GM18858 (cell line): ENCODE measurements around the gene RPS6KB1.
"Not testable (repeated sequence)": the region's sequence is repeated elsewhere in the genome, so short reads cannot be mapped to it uniquely, and the experiment has no call there.

Experiments
- ATAC-seq: cut with Tn5 transposase; IDR thresholded peaks from one replicate; pipeline ENCODE4 v1.9.1; 2021; ENCODE audit not compliant: unreplicated experiment

RPS6KB1 gene

DNA sequence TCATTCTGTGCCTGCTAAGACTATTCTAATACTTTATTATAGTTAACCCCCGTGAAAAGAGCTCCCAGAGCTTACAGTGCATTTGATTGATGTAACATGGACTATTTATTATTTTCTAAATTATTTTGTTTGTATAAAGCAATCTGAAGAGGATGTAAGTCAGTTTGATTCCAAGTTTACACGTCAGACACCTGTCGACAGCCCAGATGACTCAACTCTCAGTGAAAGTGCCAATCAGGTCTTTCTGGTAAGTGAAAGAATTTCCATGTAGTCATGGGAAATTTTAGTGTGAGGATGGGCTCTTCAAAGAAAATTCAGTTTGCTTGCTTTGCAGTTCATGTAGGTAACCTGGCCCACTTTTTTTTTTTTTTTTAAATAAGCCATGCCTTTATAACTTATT is 47.8 kb downstream of the RPS6KB1 start:
- ATAC-seq = not testable (repeated sequence)

DNA sequence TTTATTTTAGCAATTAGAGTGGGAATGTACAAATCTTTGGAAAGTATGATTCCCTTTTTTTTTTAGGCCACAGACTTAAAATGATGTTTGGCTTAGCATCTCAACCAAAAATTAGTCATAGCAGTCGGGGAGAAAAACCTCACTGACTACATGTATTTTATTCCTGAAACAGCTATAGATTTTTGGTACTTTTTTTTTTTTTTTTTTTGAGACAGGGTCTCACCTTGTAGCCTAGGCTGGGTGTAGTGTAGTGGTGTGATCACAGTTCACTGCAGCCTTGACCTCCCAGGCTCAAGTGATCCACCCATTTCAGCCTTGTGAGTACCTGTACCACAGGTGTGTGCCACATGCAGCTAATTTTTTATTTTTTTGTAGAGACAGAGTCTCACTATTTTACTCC is 48.2 kb downstream of the RPS6KB1 start:
- ATAC-seq = no peak

DNA sequence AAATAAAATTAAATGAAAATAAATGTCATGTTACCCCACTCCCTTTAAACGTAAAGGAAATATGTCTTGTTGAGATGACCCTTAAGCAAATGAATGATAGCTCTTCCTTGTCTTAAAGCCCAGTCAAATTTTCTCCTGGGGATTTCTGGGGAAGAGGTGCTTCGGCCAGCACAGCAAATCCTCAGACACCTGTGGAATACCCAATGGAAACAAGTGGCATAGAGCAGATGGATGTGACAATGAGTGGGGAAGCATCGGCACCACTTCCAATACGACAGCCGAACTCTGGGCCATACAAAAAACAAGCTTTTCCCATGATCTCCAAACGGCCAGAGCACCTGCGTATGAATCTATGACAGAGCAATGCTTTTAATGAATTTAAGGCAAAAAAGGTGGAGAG is 53.5 kb downstream of the RPS6KB1 start:
- not testable (repeated sequence) for ATAC-seq

DNA sequence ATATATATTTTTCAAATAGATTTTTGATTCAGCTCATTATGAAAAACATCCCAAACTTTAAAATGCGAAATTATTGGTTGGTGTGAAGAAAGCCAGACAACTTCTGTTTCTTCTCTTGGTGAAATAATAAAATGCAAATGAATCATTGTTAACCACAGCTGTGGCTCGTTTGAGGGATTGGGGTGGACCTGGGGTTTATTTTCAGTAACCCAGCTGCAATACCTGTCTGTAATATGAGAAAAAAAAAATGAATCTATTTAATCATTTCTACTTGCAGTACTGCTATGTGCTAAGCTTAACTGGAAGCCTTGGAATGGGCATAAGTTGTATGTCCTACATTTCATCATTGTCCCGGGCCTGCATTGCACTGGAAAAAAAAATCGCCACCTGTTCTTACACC is 54.4 kb downstream of the RPS6KB1 start:
- ATAC-seq = not testable (repeated sequence)

DNA sequence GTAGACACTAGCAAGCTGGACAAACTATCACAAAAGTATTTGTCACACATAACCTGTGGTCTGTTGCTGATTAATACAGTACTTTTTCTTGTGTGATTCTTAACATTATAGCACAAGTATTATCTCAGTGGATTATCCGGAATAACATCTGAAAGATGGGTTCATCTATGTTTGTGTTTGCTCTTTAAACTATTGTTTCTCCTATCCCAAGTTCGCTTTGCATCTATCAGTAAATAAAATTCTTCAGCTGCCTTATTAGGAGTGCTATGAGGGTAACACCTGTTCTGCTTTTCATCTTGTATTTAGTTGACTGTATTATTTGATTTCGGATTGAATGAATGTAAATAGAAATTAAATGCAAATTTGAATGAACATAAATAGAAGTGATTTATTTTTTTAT is 57.1 kb downstream of the RPS6KB1 start:
- no peak for ATAC-seq

DNA sequence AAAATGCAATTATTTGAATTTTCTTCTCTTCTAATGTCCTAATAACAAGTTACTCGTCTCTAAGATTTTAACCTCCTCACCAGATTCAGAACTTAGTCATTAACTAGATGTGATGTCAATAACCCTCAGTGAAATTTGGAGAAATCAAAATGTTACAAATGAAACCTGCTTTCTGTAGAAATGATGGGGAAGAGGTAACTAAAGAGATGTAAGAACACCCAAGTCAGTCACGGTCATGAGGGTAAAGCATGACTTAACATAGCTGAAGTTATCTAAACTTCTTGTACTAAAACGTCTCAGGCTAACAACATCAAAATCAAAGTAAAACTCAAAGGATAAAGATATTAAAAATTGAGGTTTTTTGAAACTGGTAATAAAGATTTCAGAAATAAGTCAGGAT is 61.9 kb downstream of the RPS6KB1 start:
- ATAC-seq = no peak

DNA sequence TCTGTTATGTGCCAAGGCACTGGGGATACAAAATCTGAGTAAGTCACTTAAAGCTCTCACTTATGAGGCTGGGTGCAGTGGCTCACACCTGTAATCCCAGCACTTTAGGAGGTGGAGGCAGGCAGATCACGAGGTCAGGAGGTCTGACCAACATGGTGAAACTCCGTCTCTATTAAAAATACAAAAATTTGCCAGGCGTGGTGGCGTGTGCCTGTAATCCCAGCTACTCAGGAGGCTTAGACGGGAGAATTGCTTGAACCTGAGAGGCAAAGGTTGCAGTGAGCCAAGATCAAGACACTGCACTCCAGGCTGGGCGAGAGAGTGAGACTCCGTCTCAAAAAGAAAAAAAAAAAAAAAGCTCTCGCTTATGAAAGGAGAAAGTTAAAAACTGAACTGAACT is 66.7 kb downstream of the RPS6KB1 start:
- not testable (repeated sequence) for ATAC-seq

DNA sequence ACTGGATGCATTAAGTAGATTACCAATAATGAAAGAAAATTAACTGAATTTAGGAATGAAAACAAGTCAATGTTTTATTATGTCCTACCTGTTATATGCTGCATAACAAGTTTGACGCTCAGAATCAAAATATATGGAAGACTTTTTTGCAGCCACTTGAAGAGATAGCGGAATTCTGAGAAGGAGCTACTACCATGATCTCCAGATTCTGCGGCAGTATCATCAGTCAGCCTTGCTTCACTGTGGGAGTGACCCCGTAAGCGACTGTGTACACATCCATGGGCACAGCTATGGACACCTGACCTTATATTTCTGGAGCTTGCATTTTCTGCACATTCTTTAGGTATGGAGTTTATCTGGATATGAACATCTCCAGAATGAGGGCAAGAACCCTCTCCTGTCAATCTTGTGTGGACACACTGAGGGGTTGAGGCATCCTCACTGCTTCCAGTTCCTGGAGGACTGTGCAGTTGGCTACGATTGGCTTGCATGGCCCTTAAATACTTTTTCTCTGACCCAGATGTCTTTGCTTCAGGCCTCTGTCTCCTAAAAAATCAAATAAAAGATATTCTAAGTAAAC is 69.9 kb downstream of the RPS6KB1 start:
- no peak for ATAC-seq

DNA sequence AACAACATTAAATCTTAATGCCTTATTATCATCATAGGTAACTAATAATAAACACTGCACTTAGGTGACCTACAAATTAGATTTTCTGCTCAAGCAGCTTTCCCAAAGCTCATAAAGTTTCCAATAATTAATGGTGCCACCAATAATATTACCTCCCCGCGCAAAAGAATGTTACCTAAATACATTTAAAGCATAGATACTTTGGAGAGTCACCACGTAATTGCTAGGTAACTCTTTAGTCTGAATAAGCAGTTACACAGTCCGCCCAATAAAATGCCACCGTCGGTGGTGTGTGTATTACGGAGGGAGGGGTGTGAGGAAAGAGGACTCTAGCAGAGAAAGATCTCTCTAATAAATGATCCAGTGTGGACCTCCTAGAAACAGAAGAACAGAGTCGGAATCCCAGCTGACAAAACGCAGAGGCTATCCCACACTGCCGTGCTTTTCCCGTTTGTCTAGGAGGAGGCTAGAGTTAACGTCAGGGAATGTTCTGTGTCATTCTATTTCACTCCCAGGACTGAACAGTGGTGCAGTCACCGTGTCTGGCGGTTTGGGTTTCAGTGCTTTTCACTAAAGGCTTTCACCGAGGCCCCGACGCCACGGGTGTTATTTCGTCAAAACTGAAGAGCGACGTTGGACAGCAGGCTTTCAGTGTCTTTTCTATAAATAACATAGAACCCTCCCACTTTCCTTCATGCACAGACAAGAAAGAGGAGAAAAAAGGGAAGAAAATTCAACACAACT is 71.0 kb downstream of the RPS6KB1 start:
- ATAC-seq = no peak

DNA sequence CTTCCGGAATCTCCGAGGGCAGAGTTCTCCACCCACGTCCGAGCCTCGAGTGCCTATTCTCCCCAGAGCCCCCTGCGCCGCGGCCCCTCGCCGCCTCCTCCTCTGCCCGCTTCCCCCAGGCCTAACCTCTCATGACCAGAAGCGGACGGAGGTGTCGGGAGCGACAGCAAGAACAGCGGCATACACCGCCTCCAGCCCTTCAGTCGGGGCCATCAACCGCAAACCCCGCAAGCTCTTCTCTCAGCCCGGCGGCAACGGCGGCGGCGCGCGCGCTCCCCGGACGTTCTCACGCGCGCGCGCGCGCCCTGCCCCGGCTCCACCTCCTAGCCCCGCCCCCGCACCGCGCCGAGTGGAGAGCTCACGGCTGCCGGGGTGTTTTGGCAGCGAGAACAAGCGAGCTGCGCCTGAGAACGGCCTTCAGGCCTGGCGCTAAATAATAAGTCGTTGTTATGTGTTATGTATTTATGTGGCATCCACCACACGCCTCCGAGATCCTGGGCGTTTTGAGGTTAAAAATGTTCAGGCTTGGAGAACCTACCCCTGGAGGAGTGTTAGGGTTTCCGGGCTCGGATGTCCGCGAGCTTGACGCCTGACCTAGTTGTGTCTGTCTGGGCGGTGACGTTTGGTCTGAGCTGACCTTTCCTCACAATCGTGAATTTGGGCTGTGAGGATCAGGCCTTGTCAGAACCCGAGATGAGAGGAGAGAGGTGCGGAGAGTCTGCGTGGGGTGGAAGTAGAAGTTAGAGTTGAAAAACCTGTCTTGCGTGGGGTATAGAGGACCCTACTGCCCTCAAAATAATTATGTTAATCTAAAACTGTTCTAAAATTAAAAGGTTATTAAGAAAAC is 71.8 kb downstream of the RPS6KB1 start, which contains the start of gene RNFT1:
Gene RNFT1, minus strand, starts transcription at position 259 of the 847 bp plus-strand sequence. Its CDS starts 77 bp downstream, at position 182.
- ATAC-seq = no peak

DNA sequence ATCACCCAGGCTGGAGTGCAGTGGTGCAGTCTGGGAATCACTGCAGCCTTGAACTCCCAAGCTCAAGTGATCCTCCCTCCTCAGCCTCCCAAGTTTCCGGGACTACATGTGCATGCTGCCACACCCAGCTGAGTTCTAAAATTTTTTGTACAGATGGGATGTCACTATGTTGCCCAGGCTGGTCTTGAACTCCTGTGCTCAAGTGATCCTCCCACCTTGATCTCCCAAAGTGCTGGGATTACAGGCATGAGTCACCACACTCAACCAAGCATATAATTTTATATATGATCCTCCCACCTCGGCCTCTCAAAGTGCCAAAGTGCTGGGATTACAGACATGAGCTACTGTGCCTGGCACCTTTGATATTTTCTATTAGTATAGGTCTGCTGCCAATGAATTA is 78.8 kb downstream of the RPS6KB1 start:
- ATAC-seq = not testable (repeated sequence)

DNA sequence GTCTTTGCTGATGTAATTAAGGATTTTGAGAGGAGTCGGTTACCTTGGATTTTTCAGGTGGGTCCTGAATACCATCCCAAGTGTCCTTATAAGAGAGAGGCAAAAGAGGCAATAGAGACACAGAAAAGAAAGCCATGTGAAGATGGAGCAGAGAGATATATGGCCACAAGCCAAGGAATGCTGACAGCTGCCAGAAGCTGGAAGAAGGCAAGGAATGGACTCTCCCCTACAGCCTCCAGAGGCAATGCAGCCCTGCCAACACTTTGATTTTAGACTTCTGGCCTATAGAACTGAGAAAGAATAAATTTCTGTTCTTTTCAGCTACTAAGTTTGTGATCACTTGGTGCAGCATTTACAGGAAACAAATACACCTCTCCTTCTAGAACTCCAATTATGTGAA is 79.9 kb downstream of the RPS6KB1 start:
- ATAC-seq = no peak

DNA sequence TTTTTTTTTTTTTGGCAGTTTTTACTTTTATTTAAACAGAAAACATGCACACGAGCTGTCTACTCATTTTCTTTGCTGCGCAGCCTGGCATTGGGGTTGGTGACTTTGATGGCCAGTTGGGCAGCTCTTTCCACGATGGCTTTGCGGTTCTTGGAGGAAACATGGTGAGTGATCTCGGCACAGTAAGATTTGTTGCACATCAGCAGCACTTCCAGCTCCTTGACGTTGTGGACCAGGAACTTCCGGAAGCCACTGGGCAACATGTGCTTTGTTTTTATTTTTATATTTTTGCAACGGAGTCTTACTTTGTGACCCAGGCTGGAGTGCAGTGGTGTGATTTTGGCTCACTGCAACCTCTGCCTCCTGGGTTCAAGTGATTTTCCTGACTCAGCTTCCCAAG is 80.6 kb downstream of the RPS6KB1 start:
- ATAC-seq = not testable (repeated sequence)

DNA sequence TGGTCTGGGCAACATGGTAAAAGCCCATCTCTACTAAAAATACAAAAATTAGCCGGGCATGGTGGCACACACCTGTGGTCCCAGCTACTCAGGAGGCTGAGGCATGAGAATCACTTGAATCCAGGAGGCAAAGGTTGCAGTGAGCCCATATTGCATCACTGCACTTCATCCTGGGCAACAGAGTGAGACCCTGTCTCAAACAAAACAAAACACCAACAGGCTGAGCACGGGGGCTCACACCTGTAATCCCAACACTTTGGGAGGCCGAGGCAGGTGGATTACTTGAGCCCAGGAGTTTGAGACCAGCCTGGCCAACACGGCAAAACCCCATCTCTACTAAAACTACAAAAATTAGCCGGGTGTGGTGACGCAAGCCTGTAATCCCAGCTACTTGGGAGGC is 82.2 kb downstream of the RPS6KB1 start:
- ATAC-seq = not testable (repeated sequence)

DNA sequence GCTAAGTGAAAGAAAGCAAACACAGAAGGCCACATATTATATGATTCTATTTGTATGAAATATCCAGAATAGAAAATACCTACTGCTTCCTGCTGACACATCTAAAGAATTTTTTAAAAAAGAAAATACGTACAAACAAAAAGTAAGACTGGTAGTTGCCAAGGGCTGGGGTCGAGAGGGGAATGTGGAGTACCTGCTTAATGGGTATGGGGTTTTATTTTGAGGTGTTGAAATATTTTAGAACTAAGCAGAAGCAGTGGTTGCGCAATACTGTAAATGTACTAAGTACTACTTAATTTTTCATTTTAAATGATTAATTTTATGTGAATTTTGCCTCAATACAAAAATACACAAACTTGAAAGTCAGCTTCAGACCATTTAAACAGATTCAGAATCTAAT is 103.7 kb downstream of the RPS6KB1 start:
- not testable (repeated sequence) for ATAC-seq
